ENCODE data around the gene ENOX1. TPM values are rescaled to one million over a fixed set of nuclear protein-coding genes. Genes with fewer than 3 reads are reported as not detected.

Gene ENOX1
- total and polyA plus RNA-seq, 7 donors: 0.34 to 7.1 (median 1.1) TPM

GRCh38 chr13:43694146-43694664 lies 92.6 kb downstream of the ENOX1 start:
- DNase-seq (no peak), ATAC-seq (no peak)
- no peaks in the 10 kb centered on the region for H3K9me3 ChIP-seq
- no peaks in the 10 kb centered on the region for H3K4me1 ChIP-seq
- WGBS, 3 donors: 84 to 90% (median 89%) methylated on average over 1 of the region's 1 CpG
- no peak overlapping the region for H3K4me3 ChIP-seq
- H3K27ac ChIP-seq: no peak overlapping the region
- intact Hi-C loops (cut with DNase I): no loop called here
- no peaks in the 10 kb centered on the region for H3K36me3 ChIP-seq (ENCODE audit: insufficient read depth in 1 of 2, low read depth in 1 of 2)
- no peak for TF ChIP-seq CTCF (IDR thresholded peaks at IDR 0.05)
- H3K27me3 ChIP-seq (ENCODE audit: insufficient read depth in 3 of 3, low read length in 2 of 3): no peaks in the 10 kb centered on the region

- DNase-seq (no peak), ATAC-seq (no peak)
- no peak for TF ChIP-seq CTCF (IDR thresholded peaks at IDR 0.05)
- WGBS, 3 donors: 63 to 68% (median 67%) methylated on average over 2 of the region's 2 CpGs
- Histone ChIP-seq H3K4me3 (no peak overlapping the region), H3K9me3 (no peaks in the 10 kb centered on the region), H3K27ac (no peak overlapping the region), H3K36me3 (ENCODE audit: insufficient read depth in 1 of 2, low read depth in 1 of 2) (no peaks in the 10 kb centered on the region), H3K4me1 (no peaks in the 10 kb centered on the region), H3K27me3 (ENCODE audit: insufficient read depth in 3 of 3, low read length in 2 of 3) (no peaks in the 10 kb centered on the region)
- intact Hi-C loops (cut with DNase I): no loop called here
These were observed 93.1 kb downstream of the ENOX1 start for GRCh38 chr13:43693639-43694038.

- ATAC-seq: no peak
- WGBS, 3 donors: 61 to 74% (median 74%) methylated on average over 3 of the region's 3 CpGs
- no peak for DNase-seq
- Histone ChIP-seq H3K36me3 (ENCODE audit: insufficient read depth in 1 of 2, low read depth in 1 of 2) (no peaks in the 10 kb centered on the region), H3K4me1 (peaks cover 11% of the 10 kb centered on the region), H3K27me3 (ENCODE audit: insufficient read depth in 3 of 3, low read length in 2 of 3) (no peaks in the 10 kb centered on the region), H3K27ac (no peak overlapping the region), H3K4me3 (no peak overlapping the region), H3K9me3 (no peaks in the 10 kb centered on the region)
- TF ChIP-seq CTCF (IDR thresholded peaks at IDR 0.05): no peak
- intact Hi-C loops (cut with DNase I): no loop called here
These were observed 98.4 kb downstream of the ENOX1 start for GRCh38 chr13:43688227-43688907.

- no peak for ATAC-seq
- no peak for DNase-seq
- Histone ChIP-seq H3K9me3 (no peaks in the 10 kb centered on the region), H3K27ac (peak overlapping the region; percentile 27), H3K4me1 (peaks cover 11% of the 10 kb centered on the region), H3K4me3 (no peak overlapping the region), H3K36me3 (ENCODE audit: insufficient read depth in 1 of 2, low read depth in 1 of 2) (no peaks in the 10 kb centered on the region), H3K27me3 (ENCODE audit: insufficient read depth in 3 of 3, low read length in 2 of 3) (no peaks in the 10 kb centered on the region)
- TF ChIP-seq CTCF (IDR thresholded peaks at IDR 0.05): no peak
- WGBS, 3 donors: 62 to 76% (median 68%) methylated on average over 4 of the region's 4 CpGs
- intact Hi-C loops (cut with DNase I): no loop called here
These were observed 99.7 kb downstream of the ENOX1 start for GRCh38 chr13:43687038-43687437.

GRCh38 chr13:43686557-43686956 lies 100.2 kb downstream of the ENOX1 start:
- no peak for TF ChIP-seq CTCF (IDR thresholded peaks at IDR 0.05)
- peak overlapping the region; percentile 27 for H3K27ac ChIP-seq
- H3K9me3 ChIP-seq: no peaks in the 10 kb centered on the region
- WGBS, 3 donors: 4 to 19% (median 14%) methylated on average over 3 of the region's 3 CpGs
- no peak overlapping the region for H3K4me3 ChIP-seq
- intact Hi-C loops (cut with DNase I): no loop called here
- ATAC-seq (peak; percentile 74 to 86 (median 79)), DNase-seq (peak; percentile 44 to 52)
- H3K27me3 ChIP-seq (ENCODE audit: insufficient read depth in 3 of 3, low read length in 2 of 3): no peaks in the 10 kb centered on the region
- no peaks in the 10 kb centered on the region for H3K36me3 ChIP-seq (ENCODE audit: insufficient read depth in 1 of 2, low read depth in 1 of 2)
- peaks cover 11% of the 10 kb centered on the region for H3K4me1 ChIP-seq
